Epithelial cell of esophagus (primary cell): ENCODE data around the gene LCE4A.
"Not testable (repeated sequence)": the region's sequence is repeated elsewhere in the genome, so short reads cannot be mapped to it uniquely, and the experiment has no call there.

ENCODE experiments used
- DNase-seq: peaks from one replicate; pipeline ENCODE4 v3.0.0; 2010; ENCODE audit warnings: low read depth
- H3K4me3 ChIP-seq: 2 replicates; pipeline ENCODE4 v1.5.1; 2011; ENCODE audit warnings: mild to moderate bottlenecking, low read length, control low read depth
- TF ChIP-seq, protein P1 (sequence below): IDR thresholded peaks from 2 replicates; pipeline ENCODE4 v1.5.1; 2011; ENCODE audit warnings: low read depth, mild to moderate bottlenecking, low read length, control low read depth, inconsistent platforms; ENCODE audit not compliant: insufficient read depth; ENCODE audit errors: missing control alignments

LCE4A gene

DNA sequence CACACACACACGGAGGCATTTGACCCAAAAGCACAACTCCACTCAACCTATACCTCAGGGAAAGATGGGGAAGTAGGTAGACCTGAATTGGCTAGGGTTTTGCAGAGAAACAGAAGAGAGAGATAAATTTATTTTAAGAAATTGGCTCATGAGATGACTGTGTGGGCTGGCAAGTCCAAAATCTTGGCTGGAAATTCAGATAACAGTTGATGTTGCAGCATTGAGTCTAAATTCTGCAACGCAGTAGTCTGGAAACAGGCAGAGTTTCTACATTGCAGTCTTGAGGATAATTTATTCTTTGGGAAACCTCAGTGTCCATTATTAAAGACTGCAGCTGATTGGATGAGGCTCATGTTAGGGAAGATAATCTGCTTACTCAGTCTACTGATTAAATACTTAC, 26.3 kb upstream of the LCE4A start:
- TF ChIP-seq, protein P1, sequence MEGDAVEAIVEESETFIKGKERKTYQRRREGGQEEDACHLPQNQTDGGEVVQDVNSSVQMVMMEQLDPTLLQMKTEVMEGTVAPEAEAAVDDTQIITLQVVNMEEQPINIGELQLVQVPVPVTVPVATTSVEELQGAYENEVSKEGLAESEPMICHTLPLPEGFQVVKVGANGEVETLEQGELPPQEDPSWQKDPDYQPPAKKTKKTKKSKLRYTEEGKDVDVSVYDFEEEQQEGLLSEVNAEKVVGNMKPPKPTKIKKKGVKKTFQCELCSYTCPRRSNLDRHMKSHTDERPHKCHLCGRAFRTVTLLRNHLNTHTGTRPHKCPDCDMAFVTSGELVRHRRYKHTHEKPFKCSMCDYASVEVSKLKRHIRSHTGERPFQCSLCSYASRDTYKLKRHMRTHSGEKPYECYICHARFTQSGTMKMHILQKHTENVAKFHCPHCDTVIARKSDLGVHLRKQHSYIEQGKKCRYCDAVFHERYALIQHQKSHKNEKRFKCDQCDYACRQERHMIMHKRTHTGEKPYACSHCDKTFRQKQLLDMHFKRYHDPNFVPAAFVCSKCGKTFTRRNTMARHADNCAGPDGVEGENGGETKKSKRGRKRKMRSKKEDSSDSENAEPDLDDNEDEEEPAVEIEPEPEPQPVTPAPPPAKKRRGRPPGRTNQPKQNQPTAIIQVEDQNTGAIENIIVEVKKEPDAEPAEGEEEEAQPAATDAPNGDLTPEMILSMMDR = no peak
- H3K4me3 ChIP-seq = no peak overlapping the region
- no peak for DNase-seq

- peak; percentile 66 for DNase-seq
- TF ChIP-seq, protein P1 = no peak
- H3K4me3 ChIP-seq = no peak overlapping the region
Measured at GRCh38 chr1:152683846-152684245, 24.1 kb upstream of the LCE4A start.

DNA sequence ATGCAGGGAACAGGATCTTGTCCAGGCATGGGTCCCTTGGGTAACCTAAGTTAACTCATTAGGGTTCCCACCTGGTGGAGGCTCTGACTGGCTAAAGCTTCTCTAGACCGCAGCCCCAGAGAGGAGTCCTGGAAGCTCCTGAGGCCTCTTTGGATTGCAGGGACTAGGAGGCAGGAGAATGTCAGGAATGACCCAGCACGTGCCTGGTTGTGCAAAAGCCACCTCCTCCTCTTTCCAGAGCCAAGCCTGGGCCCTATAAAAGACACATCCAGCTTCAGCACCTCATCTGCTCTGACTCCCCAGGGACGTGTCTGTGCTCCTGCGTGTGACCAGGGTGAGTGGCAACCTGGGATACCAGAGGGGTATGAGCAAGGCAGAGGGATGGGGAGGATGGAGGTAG, 22.1 kb upstream of the LCE4A start, which contains the start of gene LCE2B:
LCE2B (plus strand) TSS at position 301 of the 400 bp plus-strand sequence. CDS start 721 bp downstream, outside the sequence.
- not testable (repeated sequence) for DNase-seq, H3K4me3 ChIP-seq

DNA sequence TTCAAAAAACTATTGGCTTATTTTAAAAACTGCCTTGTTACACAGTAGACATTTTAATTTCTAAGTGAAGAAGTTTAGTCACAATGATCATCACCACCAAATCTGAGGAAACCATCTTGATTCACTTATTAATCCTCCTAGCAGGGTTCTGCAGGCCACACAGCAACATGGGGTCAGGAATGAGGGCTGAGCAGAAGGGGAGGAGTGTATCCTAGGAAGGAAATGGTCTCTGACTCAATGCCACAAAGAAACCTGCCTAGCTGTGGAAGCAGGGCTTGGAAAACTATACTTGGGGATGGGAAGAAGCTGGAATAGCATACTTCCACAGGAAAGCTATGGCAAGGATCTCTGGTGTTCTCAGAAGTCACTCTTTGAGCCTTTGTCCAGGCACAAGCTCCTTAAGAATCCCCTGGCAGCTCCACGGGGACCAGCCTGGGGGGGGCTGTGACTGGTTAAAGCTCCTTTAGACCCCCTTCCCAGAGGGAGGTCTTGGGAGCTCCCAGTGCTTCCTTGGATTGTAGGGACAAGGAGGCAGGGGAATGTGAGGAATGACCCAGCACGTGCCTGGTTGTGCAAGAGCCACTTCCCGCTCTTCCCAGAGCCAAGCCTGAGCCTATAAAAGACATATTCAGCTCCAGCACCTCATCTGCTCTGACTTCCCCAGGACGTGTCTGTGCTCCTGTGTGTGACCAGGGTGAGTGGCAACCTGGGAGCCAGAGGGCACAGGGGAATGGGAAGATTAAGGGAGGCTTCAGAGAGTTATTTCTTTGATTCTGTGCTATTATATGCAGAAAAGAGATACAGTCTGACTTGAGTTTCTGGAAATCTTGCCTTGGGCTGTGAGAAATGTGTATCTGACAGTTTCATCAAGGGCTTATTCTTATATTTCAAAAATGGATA, 10.0 kb upstream of the LCE4A start, which contains the start of gene LCE2A:
LCE2A (plus strand) TSS at position 645 of the 900 bp plus-strand sequence. CDS start 557 bp downstream, outside the sequence.
- peak; percentile 17 for DNase-seq

GRCh38 chr1:152699746-152700145, 8.2 kb upstream of the LCE4A start:
- H3K4me3 ChIP-seq = no peak overlapping the region
- TF ChIP-seq, protein P1 = no peak
- DNase-seq = no peak

More for the DNA sequence above, 10.0 kb upstream of the LCE4A start, which contains the start of gene LCE2A:
- no peak within 1 kb of the TSS for H3K4me3 ChIP-seq
- TF ChIP-seq, protein P1 = no peak

DNA sequence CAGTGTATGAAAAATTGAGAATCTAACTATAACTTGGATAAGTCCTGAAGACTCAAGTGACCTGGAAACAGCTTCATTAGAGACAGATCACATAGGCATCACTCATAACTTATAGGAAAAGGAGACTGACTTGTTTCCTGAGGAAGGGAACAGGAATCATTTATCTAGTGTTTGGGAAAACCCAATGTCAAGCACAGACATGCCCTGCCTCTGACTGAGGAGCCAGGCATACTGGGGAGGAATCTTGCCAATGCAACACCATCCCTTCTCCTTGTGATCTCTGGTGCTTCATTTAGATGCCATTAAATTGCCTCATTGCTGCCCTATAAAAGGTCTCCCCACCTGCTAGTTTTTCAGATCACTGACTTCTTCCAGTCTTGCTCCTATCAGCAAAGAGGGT, 10.3 kb downstream of the LCE4A start:
- TF ChIP-seq, protein P1 = no peak

GRCh38 chr1:152725261-152725660, 17.3 kb downstream of the LCE4A start:
- TF ChIP-seq, protein P1 = no peak
- no peak overlapping the region for H3K4me3 ChIP-seq
- DNase-seq = no peak

More for the DNA sequence above, 10.3 kb downstream of the LCE4A start:
- H3K4me3 ChIP-seq = no peak overlapping the region
- DNase-seq = peak; percentile 97
